Stimulated activated naive CD4-positive, alpha-beta T cell (primary cell): ENCODE results near the gene FEN1.

Source experiments
- DNase-seq, 6 experiments: peaks; one replicate each; lab custom pipeline; 2025; lab: John Stamatoyannopoulos, UW

FEN1 gene

GRCh38 chr11:61841636-61842527 lies 49.2 kb downstream of the FEN1 start:
- DNase-seq = no peak

- no peak for DNase-seq
These were observed 49.8 kb downstream of the FEN1 start for GRCh38 chr11:61842528-61842820.

GRCh38 chr11:61844909-61845565 lies 52.3 kb downstream of the FEN1 start:
- DNase-seq = no peak

- no peak for DNase-seq
These were observed 53.8 kb downstream of the FEN1 start for GRCh38 chr11:61846362-61847020.
